Endothelial cell of umbilical vein (primary cell): Measurements from ENCODE around the gene TBX1. TPM values are rescaled to one million over a fixed set of nuclear protein-coding genes. Genes with fewer than 3 reads are reported as not detected.

ENCODE experiments used
- BruUV-seq: library from RNA; stranded (reverse); fragments of 400-500 nt; replicated peaks from 2 replicates; lab custom pipeline; 2021; lab: Mats Ljungman, UMichigan
- CTCF ChIA-PET: fragments of 300-600, 350-600 bp; sonication (Branson Sonifier 250); formaldehyde crosslinking; loops from one replicate; lab custom pipeline; 2021; ENCODE audit warnings: antibody characterized with exemption, inconsistent platforms; lab: Charles Lee
- POLR2A ChIA-PET: fragments of 300-600, 350-600 bp; sonication (Branson Sonifier 250); formaldehyde crosslinking; loops from one replicate; lab custom pipeline; 2021; ENCODE audit warnings: antibody characterized with exemption, inconsistent platforms; lab: Charles Lee
- DNase-seq: peaks from one replicate; pipeline ENCODE4 v3.0.0-alpha.2; 2011; ENCODE audit warnings: low read depth, low spot score
- FAIRE-seq: peaks from 2 replicates; lab custom pipeline; 2011; peaks lifted over from hg19 to GRCh38; lab: Jason Lieb, UNC
- H2AFZ ChIP-seq: 2 replicates; pipeline ENCODE4 v1.6.0; 2012; ENCODE audit warnings: low read depth, low read length, control low read depth, inconsistent platforms
- H3K27ac ChIP-seq: 2 replicates; pipeline ENCODE4 v1.5.1; 2011; ENCODE audit warnings: low read depth, mild to moderate bottlenecking, control low read depth, low read length, moderate library complexity; ENCODE audit not compliant: insufficient read depth
- H3K27me3 ChIP-seq, 2 experiments: 2 replicates each; pipeline versions ENCODE4 v1.6.0 to v1.6.1; 2011; ENCODE audit warnings: low read length in 2 of 2, mixed read lengths in 1 of 2; ENCODE audit not compliant: control insufficient read depth in 2 of 2, insufficient read depth in 2 of 2
- H3K36me3 ChIP-seq, 2 experiments: 2 replicates in 1 of 2; 3 replicates in 1 of 2; pipeline ENCODE4 v1.5.1; 2011; ENCODE audit warnings: low read length in 2 of 2, mild to moderate bottlenecking in 1 of 2, moderate library complexity in 1 of 2; ENCODE audit not compliant: control insufficient read depth in 2 of 2, insufficient read depth in 2 of 2; ENCODE audit errors: extremely low read depth in 1 of 2
- H3K4me1 ChIP-seq: 3 replicates; pipeline ENCODE4 v1.5.1; 2011; ENCODE audit warnings: mild to moderate bottlenecking, low read length; ENCODE audit not compliant: control insufficient read depth, insufficient read depth; ENCODE audit errors: extremely low read depth
- H3K4me2 ChIP-seq: 2 replicates; pipeline ENCODE4 v1.6.1; 2011; ENCODE audit warnings: low read length, control low read depth, mixed read lengths; ENCODE audit not compliant: insufficient read depth
- H3K4me3 ChIP-seq, 3 experiments: fragments of 200-600 bp in 1 of 3; sonication (generic), shearing (Covaris generic) in 1 of 3; replicated peaks in 1 of 3; 2 replicates each; pipeline ENCODE4 v1.5.1; 2011 to 2016; ENCODE audit warnings: control low read depth in 3 of 3, low read length in 3 of 3, mild to moderate bottlenecking in 2 of 3, inconsistent platforms in 1 of 3, low read depth in 1 of 3, moderate library complexity in 1 of 3; ENCODE audit not compliant: insufficient read depth in 1 of 3
- H3K79me2 ChIP-seq: 2 replicates; pipeline ENCODE4 v1.6.0; 2012; ENCODE audit warnings: low read length, inconsistent platforms; ENCODE audit not compliant: control insufficient read depth, insufficient read depth
- H3K9ac ChIP-seq: replicated peaks from 2 replicates; pipeline ENCODE3; 2011; ENCODE audit warnings: low read length, control low read depth; ENCODE audit not compliant: insufficient read depth; ENCODE audit errors: extremely low read depth
- H3K9me1 ChIP-seq: replicated peaks from 3 replicates; pipeline ENCODE4 v1.6.0; 2011; ENCODE audit warnings: mild to moderate bottlenecking, low read length; ENCODE audit not compliant: control insufficient read depth, insufficient read depth; ENCODE audit errors: extremely low read depth
- H3K9me3 ChIP-seq: replicated peaks from 2 replicates; pipeline ENCODE4 v1.5.1; 2012; ENCODE audit warnings: low read length, inconsistent platforms; ENCODE audit not compliant: control insufficient read depth, insufficient read depth
- H4K20me1 ChIP-seq: replicated peaks from 2 replicates; pipeline ENCODE3; 2011; ENCODE audit warnings: mild to moderate bottlenecking, low read length; ENCODE audit not compliant: control insufficient read depth, insufficient read depth; ENCODE audit errors: extremely low read depth
- JUN ChIP-seq: IDR thresholded peaks from 2 replicates; pipeline ENCODE4 v1.6.1; 2011; ENCODE audit warnings: borderline replicate concordance, low read depth; ENCODE audit not compliant: insufficient read length, insufficient read depth
- MYC ChIP-seq: IDR thresholded peaks from one replicate; pipeline ENCODE4 v1.6.1; 2011; ENCODE audit warnings: mild to moderate bottlenecking, low read depth, low read length
- POLR2A ChIP-seq: IDR thresholded peaks from 2 replicates; pipeline ENCODE4 v1.6.1; 2012; ENCODE audit warnings: low read depth, mild to moderate bottlenecking, control low read depth, low read length
- POLR2AphosphoS5 ChIP-seq: IDR thresholded peaks from 2 replicates; pipeline ENCODE4 v1.6.1; 2012; ENCODE audit warnings: low read depth, mild to moderate bottlenecking, control low read depth, low read length, moderate library complexity; ENCODE audit not compliant: insufficient read depth
- dilution Hi-C: fragments of 300-500 bp; cut with MboI; formaldehyde crosslinking; loops from one replicate; pipeline ENCODE4 v1.15.0; 2019; ENCODE audit warnings: low sequenced_read_pairs; ENCODE audit not compliant: extremely low pct_ligation_motif_present
- intact Hi-C: fragments of 100-400 bp; cut with micrococcal nuclease; formaldehyde crosslinking; loops from one replicate; pipeline ENCODE4 v1.10.0; 2022
- polyA plus RNA-seq, 4 experiments: library from polyadenylated mRNA; depleted of rRNA in 3 of 4; stranded (reverse) in 3 of 4; unstranded in 1 of 4; fragments of >200 nt; gene quantifications; 2 replicates each; pipeline versions ENCODE4 v1.2.1 to v1.2.3, GENCODE V29; 2011 to 2012; ENCODE audit warnings: missing spikeins in 1 of 4
- total RNA-seq: library from RNA; stranded (reverse); gene quantifications from 2 replicates; pipeline ENCODE4 v1.2.3, GENCODE V29; 2021
- TF ChIP-seq, protein P1 (sequence below), 2 donors: IDR thresholded peaks; 1 replicate in 1 of 2; 2 replicates in 1 of 2; pipeline ENCODE4 v1.5.1; 2011; ENCODE audit warnings: low read length in 2 of 2, mild to moderate bottlenecking in 2 of 2, moderate library complexity in 2 of 2, control low read depth in 1 of 2, inconsistent platforms in 1 of 2, low read depth in 1 of 2; ENCODE audit not compliant: insufficient read depth in 1 of 2; ENCODE audit errors: extremely low read depth in 1 of 2
- TF ChIP-seq, protein P2 (sequence below): IDR thresholded peaks from 2 replicates; pipeline ENCODE4 v1.6.1; 2011; ENCODE audit not compliant: insufficient read depth, insufficient read length

TBX1 gene
- total and polyA plus RNA-seq, 2 donors (not counting 3 experiments of a cell fraction or from before 2014, with no cell fraction given), result 11.0 to 30.2 TPM

DNA sequence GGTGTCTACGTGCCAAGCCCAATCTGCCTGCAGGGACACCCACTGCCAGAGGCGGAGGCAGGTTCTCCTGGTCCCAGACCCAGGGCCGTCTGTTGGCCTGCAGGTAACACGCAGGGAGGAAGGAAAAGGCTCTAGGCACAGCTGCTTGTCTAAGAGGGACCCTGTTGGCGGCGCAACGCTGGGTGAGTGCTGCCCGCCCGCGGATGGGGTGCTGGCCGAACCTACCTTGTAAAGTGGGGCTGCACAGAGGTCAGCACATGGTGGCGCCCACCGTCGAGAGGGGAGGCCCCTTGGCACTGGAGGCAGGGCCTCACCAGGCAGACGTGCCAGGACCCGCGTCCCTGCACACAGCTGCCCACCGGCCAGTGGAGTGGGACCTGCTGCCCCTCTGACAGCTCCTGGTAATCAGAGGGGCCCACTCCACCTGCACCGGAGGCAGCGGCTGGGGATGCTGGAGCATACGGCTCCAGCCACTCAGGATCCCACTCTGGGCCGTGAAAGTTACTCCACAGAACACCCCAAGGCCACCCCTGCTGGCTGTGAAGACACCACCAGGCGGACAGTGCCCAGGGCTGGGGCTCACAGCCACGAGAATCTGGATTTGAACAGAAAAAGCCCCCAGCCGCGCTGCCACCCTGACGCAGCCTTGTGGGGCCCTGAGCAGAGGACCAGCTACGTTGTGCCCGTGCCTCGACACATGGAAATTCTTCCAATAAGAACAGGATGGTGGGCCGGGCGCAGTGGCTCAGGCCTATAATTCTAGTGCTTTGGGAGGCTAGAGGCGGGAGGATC, 24.0 kb downstream of the TBX1 start:
- intact Hi-C loops (no loop called here), dilution Hi-C loops (no loop called here)
- Histone ChIP-seq H4K20me1 (no peaks in the 10 kb centered on the region), H3K9me1 (no peaks in the 10 kb centered on the region), H3K9ac (no peak overlapping the region), H3K4me3 (no peak overlapping the region), H2AFZ (no peak overlapping the region), H3K27me3 (peaks cover 0 to 3% of the 10 kb centered on the region in 2 experiments), H3K27ac (no peak overlapping the region), H3K4me2 (no peak overlapping the region), H3K36me3 (no peaks in the 10 kb centered on the region), H3K79me2 (no peaks in the 10 kb centered on the region), H3K4me1 (no peaks in the 10 kb centered on the region), H3K9me3 (no peaks in the 10 kb centered on the region)
- DNase-seq (no peak), FAIRE-seq (no peak)
- TF ChIP-seq POLR2A (no peak), MYC (no peak), JUN (no peak), POLR2AphosphoS5 (no peak)
- TF ChIP-seq, protein P1, sequence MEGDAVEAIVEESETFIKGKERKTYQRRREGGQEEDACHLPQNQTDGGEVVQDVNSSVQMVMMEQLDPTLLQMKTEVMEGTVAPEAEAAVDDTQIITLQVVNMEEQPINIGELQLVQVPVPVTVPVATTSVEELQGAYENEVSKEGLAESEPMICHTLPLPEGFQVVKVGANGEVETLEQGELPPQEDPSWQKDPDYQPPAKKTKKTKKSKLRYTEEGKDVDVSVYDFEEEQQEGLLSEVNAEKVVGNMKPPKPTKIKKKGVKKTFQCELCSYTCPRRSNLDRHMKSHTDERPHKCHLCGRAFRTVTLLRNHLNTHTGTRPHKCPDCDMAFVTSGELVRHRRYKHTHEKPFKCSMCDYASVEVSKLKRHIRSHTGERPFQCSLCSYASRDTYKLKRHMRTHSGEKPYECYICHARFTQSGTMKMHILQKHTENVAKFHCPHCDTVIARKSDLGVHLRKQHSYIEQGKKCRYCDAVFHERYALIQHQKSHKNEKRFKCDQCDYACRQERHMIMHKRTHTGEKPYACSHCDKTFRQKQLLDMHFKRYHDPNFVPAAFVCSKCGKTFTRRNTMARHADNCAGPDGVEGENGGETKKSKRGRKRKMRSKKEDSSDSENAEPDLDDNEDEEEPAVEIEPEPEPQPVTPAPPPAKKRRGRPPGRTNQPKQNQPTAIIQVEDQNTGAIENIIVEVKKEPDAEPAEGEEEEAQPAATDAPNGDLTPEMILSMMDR (IDR thresholded peaks at IDR 0.05; ENCODE audit: extremely low read depth in 1 of 2, insufficient read depth in 1 of 2, low read depth in 1 of 2, low read length in 2 of 2), result no peak
- TF ChIP-seq, protein P2, sequence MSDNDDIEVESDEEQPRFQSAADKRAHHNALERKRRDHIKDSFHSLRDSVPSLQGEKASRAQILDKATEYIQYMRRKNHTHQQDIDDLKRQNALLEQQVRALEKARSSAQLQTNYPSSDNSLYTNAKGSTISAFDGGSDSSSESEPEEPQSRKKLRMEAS, result no peak
- POLR2A ChIA-PET, result no interaction called here
- BruUV-seq, result no TSS peak
- CTCF ChIA-PET, result interaction anchor here (1.5 kb wide), 1 partner anchor 126 kb away, joined by 6 read pairs; no protein-coding TSS in a partner anchor
